Ascending aorta (tissue), 2 donors: ENCODE results near the gene REXO5. TPM values are rescaled to one million over a fixed set of nuclear protein-coding genes. Genes with fewer than 3 reads are reported as not detected.
A peak's percentile ranks its signal among the peaks of the same experiment; 100 is the strongest.
"Not testable (repeated sequence)": the region's sequence is repeated elsewhere in the genome, so short reads cannot be mapped to it uniquely, and the experiment has no call there.

Experiments used
- DNase-seq, 2 donors: peaks; one replicate each; pipeline ENCODE4 v3.0.0-alpha.2; 2019; ENCODE audit warnings: low spot score in 2 of 2
- H3K27ac ChIP-seq, 2 donors: fragments of 200-600 bp; sonication (generic); one replicate each; pipeline ENCODE4 v1.5.1; 2016 to 2017; ENCODE audit warnings: mild to moderate bottlenecking in 1 of 2
- H3K27me3 ChIP-seq: fragments of 200-600 bp; sonication (generic); one replicate; pipeline ENCODE4 v1.5.1; 2017
- H3K36me3 ChIP-seq, 2 donors: fragments of 200-600 bp; sonication (generic); one replicate each; pipeline ENCODE4 v1.5.1; 2016
- H3K4me1 ChIP-seq, 2 donors: fragments of 200-600 bp; sonication (generic); one replicate each; pipeline ENCODE4 v1.5.1; 2016 to 2017; ENCODE audit warnings: mild to moderate bottlenecking in 1 of 2
- H3K4me3 ChIP-seq, 2 donors: fragments of 200-600 bp; sonication (generic); one replicate each; pipeline ENCODE4 v1.5.1; 2016 to 2017; ENCODE audit warnings: mild to moderate bottlenecking in 1 of 2
- H3K9me3 ChIP-seq, 2 donors: fragments of 200-600 bp; sonication (generic); one replicate each; pipeline ENCODE4 v1.5.1; 2016
- intact Hi-C: fragments of 100-400 bp; cut with DNase I; formaldehyde crosslinking; loops from one replicate; pipeline ENCODE4 v1.15.1; 2023
- total RNA-seq: library from RNA; depleted of rRNA; stranded (reverse); fragments of >200 nt; gene quantifications from one replicate; pipeline ENCODE4 v1.1.0, GENCODE V29; 2016
- TF ChIP-seq, protein P1 (sequence below), 3 experiments: fragments of 200-600 bp in 2 of 3; fragments of 450-650 bp in 1 of 3; sonication (generic) in 2 of 3; IDR thresholded peaks; one replicate each; pipeline ENCODE4 v1.5.1; 2016 to 2019; ENCODE audit warnings: antibody characterized with exemption in 3 of 3, mild to moderate bottlenecking in 1 of 3, moderate library complexity in 1 of 3

REXO5 gene
- total RNA-seq, 1 donor from 2014 or later, result 2.1 TPM

DNA sequence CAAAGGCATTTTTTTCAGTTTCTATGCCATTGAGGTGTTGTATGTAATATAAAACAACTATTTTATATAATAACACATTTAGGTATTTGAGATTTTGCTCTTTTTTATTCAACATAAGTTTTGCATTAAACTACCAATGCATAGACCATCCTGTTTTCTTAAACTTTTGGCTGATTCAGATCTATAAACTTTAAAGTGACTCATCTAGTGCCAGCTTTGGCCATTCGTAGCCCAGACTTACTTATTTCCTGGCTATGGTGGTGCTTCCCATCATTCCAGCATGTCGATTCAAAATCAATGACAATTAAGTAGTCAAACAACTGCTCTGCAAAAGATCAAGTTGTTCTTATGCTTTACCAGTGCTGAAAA is 3.2 kb upstream of the REXO5 start:
- intact Hi-C loops, result loop anchor here (5.0 kb wide), 1 partner anchor 99 kb away; the partner anchor contains the start of genes DCUN1D3 and LYRM1

GRCh38 chr16:20803561-20804214 is 2.6 kb upstream of the REXO5 start:
- TF ChIP-seq, protein P1, sequence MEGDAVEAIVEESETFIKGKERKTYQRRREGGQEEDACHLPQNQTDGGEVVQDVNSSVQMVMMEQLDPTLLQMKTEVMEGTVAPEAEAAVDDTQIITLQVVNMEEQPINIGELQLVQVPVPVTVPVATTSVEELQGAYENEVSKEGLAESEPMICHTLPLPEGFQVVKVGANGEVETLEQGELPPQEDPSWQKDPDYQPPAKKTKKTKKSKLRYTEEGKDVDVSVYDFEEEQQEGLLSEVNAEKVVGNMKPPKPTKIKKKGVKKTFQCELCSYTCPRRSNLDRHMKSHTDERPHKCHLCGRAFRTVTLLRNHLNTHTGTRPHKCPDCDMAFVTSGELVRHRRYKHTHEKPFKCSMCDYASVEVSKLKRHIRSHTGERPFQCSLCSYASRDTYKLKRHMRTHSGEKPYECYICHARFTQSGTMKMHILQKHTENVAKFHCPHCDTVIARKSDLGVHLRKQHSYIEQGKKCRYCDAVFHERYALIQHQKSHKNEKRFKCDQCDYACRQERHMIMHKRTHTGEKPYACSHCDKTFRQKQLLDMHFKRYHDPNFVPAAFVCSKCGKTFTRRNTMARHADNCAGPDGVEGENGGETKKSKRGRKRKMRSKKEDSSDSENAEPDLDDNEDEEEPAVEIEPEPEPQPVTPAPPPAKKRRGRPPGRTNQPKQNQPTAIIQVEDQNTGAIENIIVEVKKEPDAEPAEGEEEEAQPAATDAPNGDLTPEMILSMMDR (IDR thresholded peaks at IDR 0.05), result no peak
- peaks cover 0 to 7% of the 10 kb centered on the region in 2 donors for H3K4me1 ChIP-seq
- no peak for DNase-seq
- H3K36me3 ChIP-seq, result peaks cover 0 to under 1% of the 10 kb centered on the region in 2 donors
- no peaks in the 10 kb centered on the region for H3K9me3 ChIP-seq
- no peak overlapping the region for H3K4me3 ChIP-seq
- intact Hi-C loops, result loop anchor here (5.0 kb wide), 1 partner anchor 99 kb away; the partner anchor contains the start of genes DCUN1D3 and LYRM1
- no peaks in the 10 kb centered on the region for H3K27me3 ChIP-seq
- H3K27ac ChIP-seq, result no peak overlapping the region

More for the DNA sequence above, 3.2 kb upstream of the REXO5 start:
- DNase-seq, result no peak
- H3K27ac ChIP-seq, result no peak overlapping the region
- no peaks in the 10 kb centered on the region for H3K27me3 ChIP-seq
- H3K4me1 ChIP-seq, result peaks cover 0 to 7% of the 10 kb centered on the region in 2 donors
- H3K9me3 ChIP-seq, result no peaks in the 10 kb centered on the region
- TF ChIP-seq, protein P1 (IDR thresholded peaks at IDR 0.05), result no peak
- no peak overlapping the region for H3K4me3 ChIP-seq
- peaks cover 0 to 5% of the 10 kb centered on the region in 2 donors for H3K36me3 ChIP-seq

GRCh38 chr16:20805684-20806167 is 601 bp upstream of the REXO5 start:
- not testable (repeated sequence) for H3K36me3 ChIP-seq, H3K9me3 ChIP-seq

DNA sequence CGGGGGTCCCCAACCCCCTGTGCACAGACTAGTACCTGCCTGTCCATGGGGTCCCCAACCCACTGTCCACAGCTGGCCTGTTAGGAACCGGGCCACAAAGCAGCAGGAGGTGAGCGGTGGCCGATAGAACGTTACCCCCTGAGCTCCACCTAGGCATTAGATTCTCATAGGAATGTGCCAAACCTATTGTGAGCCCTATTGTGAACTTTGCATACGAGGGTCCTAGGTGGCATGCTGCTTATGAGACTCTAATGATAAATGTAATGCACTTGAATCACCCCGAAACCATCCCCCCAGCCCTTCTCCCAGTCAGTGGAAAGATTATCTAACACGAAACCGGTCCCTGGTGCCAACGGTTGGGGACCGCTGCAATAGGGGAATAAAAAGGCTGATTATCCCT is 1.5 kb downstream of the REXO5 start:
- Histone ChIP-seq H3K4me1 (peaks cover 0 to 5% of the 10 kb centered on the region in 2 donors), H3K4me3 (no peak overlapping the region), H3K9me3 (no peaks in the 10 kb centered on the region), H3K27me3 (no peaks in the 10 kb centered on the region), H3K27ac (no peak overlapping the region), H3K36me3 (no peaks in the 10 kb centered on the region)
- TF ChIP-seq, protein P1 (IDR thresholded peaks at IDR 0.05), result no peak
- intact Hi-C loops, result loop anchor here (2.0 to 5.0 kb wide), 4 partner anchors 43 to 493 kb away; partner anchors contain the start of gene THUMPD1
- no peak for DNase-seq

More at GRCh38 chr16:20805684-20806167, 601 bp upstream of the REXO5 start:
- peak overlapping the region; percentile 76 to 92 for H3K4me3 ChIP-seq
- intact Hi-C loops, result loop anchor here (2.0 to 5.0 kb wide), 4 partner anchors 45 to 495 kb away; partner anchors contain the start of gene THUMPD1
- H3K4me1 ChIP-seq, H3K27me3 ChIP-seq, DNase-seq: not testable (repeated sequence)
- peak overlapping the region; percentile 87 to 92 for H3K27ac ChIP-seq

DNA sequence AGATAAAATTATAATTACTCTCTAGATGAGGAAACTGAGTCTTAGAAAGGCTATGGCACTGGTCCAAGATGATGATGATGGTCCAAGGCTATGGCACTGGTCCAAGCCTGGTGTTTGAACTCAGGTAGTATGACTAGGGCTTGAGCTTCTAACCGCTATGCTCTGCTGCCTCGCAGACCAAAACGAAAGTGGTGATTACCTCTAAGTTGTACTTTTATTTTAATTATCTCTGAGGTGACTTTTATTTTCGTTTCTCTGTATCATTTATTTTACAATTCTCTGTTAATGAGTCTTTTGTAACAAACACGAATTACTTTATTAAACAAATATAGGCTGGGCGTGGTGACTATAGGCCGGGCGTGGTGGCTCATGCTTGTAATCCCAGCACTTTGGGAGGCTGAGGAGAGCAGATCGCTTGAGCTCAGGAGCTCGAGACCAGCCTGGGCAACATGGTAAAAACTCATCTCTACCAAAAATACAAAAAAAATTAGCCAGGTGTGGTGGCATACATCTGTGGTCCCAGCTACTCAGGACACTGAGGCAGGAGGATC is 5.6 kb downstream of the REXO5 start:
- no peak for DNase-seq
- Histone ChIP-seq H3K4me1 (no peaks in the 10 kb centered on the region), H3K4me3 (no peak overlapping the region), H3K27me3 (no peaks in the 10 kb centered on the region), H3K27ac (no peak overlapping the region), H3K36me3 (no peaks in the 10 kb centered on the region), H3K9me3 (no peaks in the 10 kb centered on the region)
- TF ChIP-seq, protein P1 (IDR thresholded peaks at IDR 0.05), result no peak
- intact Hi-C loops, result no loop called here

- Histone ChIP-seq H3K4me3 (no peak overlapping the region), H3K27ac (no peak overlapping the region)
- DNase-seq, result no peak
Measured at GRCh38 chr16:20812510-20812909, 6.2 kb downstream of the REXO5 start.

More at GRCh38 chr16:20812510-20812909, 6.2 kb downstream of the REXO5 start:
- Histone ChIP-seq H3K9me3 (no peaks in the 10 kb centered on the region), H3K36me3 (no peaks in the 10 kb centered on the region), H3K4me1 (no peaks in the 10 kb centered on the region), H3K27me3 (no peaks in the 10 kb centered on the region)
- TF ChIP-seq, protein P1 (IDR thresholded peaks at IDR 0.05), result no peak
- intact Hi-C loops, result no loop called here
